Prostate gland (tissue), 2 donors: ENCODE results near the gene DLX4.

ENCODE experiments used
- CTCF ChIP-seq, 4 experiments: fragments of 200-600 bp in 2 of 4; fragments of 450-650 bp in 2 of 4; sonication (generic) in 2 of 4; IDR thresholded peaks; 1 replicate in 3 of 4; 2 replicates in 1 of 4; pipeline ENCODE4 v1.5.1; 2016 to 2019; ENCODE audit warnings: antibody characterized with exemption in 4 of 4, mild to moderate bottlenecking in 2 of 4, moderate library complexity in 2 of 4
- POLR2A ChIP-seq: fragments of 450-650 bp; IDR thresholded peaks from one replicate; pipeline ENCODE4 v1.6.1; 2016; ENCODE audit warnings: antibody characterized with exemption, mild to moderate bottlenecking
- POLR2AphosphoS5 ChIP-seq: sonication (generic); formaldehyde crosslinking; IDR thresholded peaks from one replicate; pipeline ENCODE4 v1.6.1; 2017; ENCODE audit warnings: antibody characterized with exemption

DNA sequence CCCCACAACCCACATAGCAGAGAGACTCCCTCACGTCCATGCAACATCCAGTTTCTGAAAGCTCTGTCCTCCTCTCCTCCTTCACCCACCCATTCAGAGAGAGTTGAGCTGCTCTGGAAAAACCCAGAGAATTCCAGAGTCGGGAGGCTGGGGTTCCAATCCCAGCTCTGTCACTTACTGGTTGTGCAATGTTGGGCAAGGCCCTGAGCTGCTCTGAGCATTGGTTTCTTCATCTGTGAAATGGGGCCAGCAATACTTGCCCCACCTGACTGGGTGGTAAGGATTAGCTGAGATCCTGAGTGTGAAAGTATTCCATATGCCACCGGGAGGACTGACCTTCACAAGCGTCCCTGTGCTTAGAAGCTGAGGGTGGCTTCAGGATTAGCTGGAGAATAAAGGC is 12.2 kb upstream of the DLX4 start:
- TF ChIP-seq CTCF (IDR thresholded peaks at IDR 0.05): no peak
- TF ChIP-seq POLR2A: no peak
- no peak for TF ChIP-seq POLR2AphosphoS5
